NCI-H2227 (cell line): ENCODE measurements around the gene LRRC4C.

ENCODE experiments used
- DNase-seq: peaks from one replicate; lab custom pipeline; 2025; ENCODE audit not compliant: unreplicated experiment; lab: John Stamatoyannopoulos, UW

The LRRC4C gene

DNA sequence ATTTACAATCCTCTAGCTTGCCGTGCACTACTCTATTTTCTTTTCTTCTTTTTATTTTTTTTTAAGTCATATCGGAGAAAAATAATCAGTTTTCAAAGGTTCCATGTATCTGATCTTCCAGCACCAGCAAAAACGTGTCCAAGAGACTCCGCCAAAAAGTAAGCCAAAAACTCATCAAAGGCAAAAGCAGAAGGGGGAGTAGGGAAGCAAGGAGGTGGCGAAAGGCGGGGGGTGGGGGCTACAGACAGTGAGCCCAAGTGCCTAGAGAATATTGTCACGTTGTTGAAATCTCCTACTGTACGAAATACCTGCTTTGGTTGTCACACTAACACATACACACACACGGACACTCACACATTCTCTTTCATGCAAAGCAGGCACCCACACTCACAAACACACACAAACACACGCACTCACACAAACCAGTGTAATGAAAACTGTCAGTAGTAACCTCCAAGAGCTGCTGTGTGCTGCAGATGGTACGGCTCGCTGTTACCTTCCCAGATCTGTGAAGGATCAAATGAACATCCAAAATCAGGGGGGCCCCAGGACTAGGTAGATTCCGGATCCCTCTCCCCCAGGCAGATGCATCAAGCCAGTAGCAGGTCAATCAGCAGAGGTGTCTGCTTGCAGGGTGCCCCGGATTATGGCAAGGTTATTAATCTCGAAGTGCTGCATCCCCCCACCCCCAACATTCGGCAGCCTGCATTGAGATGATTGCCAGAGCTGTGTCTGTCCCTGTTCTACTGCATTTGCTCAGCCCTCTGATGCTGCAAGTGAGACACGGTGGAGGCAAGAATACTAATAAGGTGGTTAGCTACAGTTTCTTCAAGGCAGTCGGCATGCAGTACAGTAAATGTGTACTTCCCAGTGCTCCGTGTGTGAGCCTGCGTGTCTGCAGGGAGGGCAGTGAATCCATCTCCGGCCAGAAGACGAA lies at the start of gene LRRC4C:
Gene LRRC4C (minus strand): TSS at position 188 of the 937 bp plus-strand sequence.
- DNase-seq, result no peak

DNA sequence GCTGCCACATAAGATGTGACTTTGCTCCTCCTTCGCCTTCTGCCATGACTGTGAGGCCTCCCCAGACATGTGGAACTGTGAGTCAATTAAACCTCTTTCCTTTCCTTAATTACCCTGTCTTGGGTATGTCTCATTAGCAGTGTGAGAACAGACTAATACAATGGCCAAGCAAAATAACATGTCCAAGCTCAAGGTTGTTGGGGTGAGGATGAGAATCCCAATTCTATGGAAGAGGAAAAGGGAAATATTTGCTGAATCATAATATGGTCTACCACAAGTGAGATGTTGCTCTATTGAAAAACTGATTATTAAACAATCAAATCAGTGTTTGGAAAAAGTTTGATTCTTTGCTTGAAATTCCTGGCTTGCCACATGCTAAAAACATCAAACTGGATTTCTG lies 48.7 kb upstream of the LRRC4C start:
- no peak for DNase-seq

DNA sequence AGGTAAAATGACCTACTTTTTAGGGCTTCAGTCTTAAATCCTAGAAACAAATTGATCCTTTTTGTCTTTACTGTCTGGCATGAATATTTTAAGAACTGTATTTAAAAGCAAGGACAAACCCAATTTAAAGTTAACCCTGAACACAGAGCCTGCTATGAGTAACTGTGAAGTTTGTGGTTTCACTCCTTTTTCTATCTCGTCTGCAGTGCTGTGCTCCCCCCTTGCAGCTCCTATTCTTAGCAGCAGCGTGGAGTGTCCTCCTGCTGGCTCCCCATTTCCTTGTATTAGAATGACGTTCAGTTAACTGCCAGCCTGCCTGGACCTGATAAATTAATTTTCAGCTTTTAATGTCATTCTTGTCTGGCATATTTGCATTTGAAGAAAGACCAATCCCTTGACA lies 40.0 kb upstream of the LRRC4C start:
- DNase-seq, result no peak

DNA sequence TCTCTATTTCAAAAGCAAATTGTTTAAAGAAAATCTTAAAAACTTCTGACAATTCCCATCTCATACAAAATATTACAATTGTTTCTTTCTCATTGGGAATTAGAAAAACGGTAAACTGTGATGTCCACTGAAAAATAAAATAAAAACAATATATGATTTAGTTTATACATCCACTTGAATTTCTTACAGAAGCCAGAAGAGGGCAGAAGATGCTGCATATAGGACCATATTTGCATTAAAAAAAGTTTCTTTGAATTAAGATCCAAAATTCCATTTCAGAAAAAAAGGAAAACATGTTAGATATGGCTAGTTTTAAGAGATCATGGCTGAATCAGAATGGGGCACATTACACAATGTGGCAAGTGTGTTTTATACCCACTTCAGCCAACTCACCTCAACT lies 39.3 kb upstream of the LRRC4C start:
- DNase-seq, result no peak

DNA sequence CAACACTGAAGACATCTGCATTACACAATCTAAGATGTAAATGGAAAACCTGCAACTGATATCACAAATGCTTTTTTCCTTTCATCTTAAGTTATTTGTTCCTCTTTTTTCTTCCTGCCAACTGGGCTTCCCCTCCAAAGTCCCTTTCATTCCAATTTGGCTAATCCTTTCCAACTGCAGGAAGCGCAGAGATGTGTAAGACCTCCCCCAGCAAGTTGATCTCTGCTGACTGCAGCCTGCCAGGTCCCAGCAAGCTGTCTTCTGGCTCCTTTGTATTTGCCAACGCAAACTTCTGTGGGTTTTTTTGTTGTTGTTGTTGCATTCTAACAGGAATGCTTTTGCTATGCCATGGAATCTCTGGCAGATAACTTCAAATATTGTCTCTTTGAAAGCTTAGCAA lies 38.5 kb upstream of the LRRC4C start:
- DNase-seq, result no peak

DNA sequence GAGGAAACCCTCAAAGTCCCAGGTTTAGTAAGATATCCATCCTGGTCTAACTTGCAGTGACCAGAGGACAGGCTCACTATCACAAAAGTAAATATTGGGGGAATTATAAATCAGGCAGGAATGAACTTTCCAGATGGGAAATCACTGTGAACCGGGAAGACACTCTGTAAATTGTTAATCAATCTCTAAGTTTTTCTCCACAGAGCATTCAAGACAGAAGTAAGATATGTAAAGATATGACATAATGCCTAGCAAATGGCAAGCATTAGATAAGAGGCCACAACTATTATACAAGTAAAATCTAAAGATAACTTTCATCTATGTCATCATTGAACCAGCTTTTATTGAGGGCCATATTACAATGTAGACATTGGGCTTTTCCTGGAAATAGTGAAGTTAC lies 35.3 kb upstream of the LRRC4C start:
- DNase-seq, result no peak

DNA sequence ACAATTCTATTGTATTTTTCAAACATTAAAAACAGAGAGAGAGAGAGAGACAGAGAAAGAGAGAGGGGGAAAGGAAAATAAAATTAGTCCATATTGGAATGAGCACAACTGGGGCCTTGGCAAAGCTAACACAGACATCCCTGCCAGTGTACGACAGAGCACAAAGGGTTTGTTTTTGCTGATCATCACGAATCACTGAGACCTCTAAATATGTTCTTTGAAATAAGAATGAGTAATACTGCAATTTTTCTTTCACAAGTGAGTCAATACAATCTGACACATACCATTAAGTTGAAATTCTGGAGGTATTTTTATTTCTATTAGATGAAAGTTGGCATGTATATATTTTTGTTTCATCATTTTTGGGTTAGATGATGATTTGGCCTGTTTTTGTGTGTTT lies 27.0 kb upstream of the LRRC4C start:
- DNase-seq, result no peak

DNA sequence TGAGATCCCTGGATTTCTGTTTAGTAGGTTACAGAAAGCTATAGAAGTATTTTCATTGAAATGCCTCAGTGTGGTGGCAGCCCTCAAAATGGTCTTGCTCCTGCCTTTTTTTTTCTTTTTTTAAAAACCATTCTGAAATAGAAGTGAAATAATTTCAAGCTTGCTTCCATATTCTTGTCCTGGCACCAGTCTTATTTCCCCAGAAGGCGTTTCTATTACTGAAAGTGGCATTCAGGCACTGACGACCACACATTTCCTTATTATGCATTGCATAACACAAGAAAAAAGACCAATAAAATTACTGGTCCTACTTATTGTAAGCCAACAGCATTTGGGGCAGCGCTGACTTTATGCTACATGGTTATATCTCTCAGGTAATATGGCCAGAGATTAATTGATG lies 24.5 kb upstream of the LRRC4C start:
- DNase-seq, result no peak

DNA sequence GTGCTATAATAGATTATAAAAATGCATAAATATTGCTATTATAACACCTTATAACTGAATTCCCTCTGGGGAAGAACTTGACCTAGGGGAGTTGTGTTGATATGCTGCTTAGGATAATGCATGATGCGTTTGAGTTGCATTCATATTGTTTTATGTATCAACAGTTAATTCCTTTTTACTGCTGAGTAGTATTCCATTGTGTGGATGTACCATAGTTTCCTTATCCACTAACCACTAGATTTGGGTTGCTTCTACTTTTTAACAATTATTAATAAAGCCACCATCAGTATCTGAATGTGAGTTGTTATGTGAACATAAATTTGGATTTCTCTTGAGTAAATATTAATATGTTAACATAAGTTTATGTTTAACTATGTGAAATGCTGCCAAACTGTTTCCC lies 19.7 kb upstream of the LRRC4C start:
- no peak for DNase-seq

DNA sequence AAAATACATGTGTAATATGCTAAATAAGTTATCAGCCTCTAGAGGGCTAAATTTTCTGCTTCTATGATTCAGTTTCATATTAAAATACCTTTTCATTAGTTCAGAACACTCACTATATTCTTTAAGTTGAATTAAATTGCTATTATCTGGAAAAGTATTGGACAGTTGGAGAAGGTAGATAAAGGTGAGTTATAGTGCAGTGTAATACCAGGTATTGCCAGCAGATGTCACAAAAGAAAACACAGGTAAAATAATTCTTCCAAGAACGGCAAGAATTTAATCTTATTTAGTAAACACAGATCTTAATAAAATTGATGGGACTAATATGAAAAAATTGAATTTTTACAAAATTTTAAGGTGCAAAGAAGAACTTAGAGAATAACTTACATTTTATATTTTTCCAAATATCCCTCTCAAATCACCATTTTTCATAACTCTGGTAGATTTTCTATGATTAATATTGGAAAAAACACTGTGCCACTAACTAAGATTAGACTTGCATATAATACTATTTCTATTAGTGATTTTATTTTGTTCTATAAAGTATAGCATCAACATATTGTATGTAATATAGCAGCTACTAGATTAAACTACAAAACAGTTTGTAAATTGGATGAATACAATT lies 1.7 kb upstream of the LRRC4C start:
- DNase-seq, result no peak

DNA sequence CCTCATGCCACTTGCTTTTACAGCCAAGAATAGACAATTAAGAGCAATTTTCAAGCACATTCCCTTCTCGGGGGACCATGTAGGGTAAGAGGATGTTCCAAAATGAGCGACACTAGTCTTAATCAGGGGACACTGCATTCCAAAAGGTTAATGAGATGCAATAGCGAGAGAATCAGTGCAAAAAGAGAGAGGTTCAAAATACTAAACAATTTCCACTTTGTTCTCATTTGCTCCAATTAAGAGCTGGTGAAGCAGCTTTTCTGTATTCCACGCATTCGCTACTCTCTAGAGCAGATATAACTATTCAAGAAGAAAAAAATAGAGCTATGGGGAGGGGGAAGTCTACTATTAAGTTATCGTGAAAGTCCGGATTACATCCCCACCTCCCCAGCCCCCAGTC lies 811 bp downstream of the LRRC4C start:
- no peak for DNase-seq

DNA sequence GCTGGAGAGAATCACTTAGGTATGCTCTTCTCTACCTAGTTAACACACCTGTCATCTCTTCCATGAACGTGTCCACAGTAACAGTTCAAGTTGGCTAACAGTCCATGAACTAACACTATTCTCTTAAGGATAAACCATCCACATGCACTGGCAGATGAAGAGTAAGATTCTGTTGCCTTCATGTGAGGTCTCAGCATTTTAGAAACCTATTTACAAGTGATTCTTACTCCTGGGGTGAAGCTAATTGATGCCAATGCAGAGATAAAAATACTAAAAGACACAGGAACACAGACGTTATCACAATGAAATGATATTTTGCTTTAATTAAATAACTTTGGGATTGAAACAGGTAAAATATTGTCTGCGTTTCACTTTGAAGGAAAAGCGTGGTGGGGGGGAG lies 1.3 kb downstream of the LRRC4C start:
- no peak for DNase-seq

DNA sequence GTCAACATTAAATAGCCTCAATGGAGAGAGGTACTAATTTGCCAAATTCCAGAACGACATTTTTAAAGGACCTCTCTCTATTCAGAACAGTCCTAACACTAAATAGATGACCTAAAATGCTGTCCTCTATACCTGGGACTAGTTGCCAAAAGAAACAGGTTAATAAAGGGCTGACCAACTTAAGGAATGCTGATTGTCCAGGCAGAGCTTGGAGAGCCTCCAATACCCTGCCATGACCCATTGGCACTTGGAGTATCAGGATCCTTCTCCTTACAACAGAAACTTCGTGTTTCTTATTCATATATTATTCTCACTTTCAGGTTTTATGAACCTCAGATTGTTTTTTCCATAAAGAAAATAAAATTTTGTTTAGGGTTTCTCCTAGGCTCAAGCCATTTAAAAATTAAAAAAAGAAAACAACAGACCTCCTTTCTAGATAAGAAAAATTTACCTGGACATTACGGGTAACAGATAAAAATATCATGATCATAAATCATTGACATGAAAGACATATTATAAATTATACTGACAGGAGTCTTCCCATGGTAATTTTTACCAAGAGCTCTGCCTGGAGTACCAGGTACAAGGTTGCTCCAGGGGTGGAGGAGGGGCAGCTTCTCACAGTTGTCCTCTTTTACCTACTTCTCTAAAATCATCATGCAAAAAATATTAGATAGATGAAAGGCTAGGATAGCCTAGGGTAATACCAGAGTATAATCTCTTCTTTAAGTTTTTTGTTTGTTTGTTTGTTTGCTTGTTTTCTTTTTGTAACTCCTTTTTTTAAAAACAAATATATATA lies 2.0 kb downstream of the LRRC4C start:
- no peak for DNase-seq

DNA sequence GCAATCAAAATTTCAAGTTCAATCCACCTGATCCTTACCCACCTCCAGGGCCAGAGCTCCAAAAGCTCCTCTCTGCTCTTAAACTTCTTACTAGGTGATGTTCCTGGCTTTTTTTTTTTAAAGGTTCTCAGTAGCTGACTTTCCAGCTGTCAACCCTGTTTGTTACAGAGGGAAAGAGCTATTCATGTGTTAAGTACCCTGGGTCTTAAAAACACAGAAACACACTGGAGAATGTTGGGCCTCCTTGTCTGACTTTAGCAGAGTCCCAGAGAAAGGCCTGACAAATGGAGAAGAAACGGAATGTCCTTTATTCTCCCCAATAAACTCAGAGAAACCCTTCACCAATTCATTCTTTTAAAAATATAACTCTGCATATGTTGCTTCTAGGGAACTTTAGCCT lies 3.2 kb downstream of the LRRC4C start:
- no peak for DNase-seq

DNA sequence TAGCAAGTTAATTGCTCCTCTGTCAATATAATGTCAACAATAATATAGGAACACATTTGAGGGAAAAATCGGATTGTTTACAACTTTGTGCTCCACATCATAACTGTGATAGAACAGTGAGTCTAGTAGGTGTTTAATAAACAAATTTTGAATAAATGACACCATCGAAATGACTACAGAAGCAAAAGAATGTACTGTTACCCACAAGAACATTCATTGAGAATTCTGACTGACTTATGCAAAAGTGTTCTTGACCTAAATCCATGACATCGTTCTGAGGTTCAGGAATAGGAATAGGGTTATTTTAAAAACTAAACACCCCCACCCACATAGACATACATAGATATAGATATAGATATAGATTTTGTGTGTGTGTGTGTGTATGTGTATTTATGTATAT lies 8.4 kb downstream of the LRRC4C start:
- DNase-seq, result no peak

DNA sequence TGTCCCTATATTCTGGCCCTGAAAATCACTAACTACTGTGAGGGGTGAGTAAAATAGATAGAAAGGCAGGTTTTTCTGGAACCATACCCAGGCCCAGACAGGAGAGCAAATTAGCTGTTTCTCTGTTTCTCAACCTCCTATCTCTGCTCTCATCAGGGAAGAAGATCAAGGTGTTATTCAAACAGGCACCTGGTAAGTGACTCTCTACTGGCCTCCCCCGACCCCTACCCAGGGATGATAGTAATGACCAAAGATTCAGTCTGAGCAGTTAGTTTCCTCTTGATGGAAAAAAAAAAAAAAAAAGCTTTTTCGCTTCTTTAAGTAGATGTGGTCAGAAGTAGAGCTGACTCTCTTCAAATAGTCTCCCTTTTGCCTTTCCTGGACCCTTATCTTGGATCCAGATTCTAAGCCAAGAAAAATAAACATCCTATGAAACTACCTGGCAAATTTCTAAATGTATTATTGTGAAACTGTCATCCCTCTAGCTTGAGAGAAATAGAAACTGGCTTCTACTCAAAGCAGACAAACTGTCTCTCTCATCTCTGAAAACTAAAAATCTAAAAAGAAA lies 9.9 kb downstream of the LRRC4C start:
- no peak for DNase-seq

DNA sequence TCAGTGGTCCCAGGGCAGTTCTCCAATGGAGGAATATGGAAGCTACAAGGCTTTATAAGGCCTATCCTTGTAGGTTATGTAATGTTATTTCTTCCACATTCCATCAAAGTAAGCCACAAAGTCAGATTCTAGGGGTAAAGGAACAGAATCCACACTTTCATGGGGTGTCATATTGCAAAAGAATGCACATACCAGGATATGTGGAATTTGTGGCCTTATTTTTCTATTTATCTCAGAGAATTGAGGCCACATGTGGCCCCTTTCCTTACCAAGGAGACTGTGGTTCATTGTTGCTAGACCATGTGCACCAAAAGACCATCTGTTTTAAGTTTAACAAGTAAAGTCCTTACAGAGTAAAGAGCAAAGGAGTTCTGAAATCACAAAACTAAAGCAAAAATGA lies 12.9 kb downstream of the LRRC4C start:
- no peak for DNase-seq

DNA sequence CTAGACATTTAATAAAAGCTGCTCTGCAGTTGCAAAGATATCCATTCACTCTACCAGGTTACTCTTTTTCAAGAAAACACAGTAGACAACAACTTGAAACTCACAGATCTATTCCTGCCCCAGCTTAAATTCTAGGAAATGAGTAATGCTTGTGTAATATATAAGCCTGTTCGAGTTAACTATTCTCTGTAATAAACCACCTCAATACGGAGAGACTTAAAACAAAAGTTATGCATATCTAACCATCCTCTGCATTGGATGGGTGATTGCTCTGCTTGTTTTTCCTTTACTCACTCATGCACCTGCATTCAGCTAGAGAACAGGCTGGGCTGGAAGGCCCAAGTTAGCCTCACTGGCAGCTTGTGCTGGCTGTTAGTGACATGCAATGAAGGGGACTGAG lies 13.3 kb downstream of the LRRC4C start:
- no peak for DNase-seq

DNA sequence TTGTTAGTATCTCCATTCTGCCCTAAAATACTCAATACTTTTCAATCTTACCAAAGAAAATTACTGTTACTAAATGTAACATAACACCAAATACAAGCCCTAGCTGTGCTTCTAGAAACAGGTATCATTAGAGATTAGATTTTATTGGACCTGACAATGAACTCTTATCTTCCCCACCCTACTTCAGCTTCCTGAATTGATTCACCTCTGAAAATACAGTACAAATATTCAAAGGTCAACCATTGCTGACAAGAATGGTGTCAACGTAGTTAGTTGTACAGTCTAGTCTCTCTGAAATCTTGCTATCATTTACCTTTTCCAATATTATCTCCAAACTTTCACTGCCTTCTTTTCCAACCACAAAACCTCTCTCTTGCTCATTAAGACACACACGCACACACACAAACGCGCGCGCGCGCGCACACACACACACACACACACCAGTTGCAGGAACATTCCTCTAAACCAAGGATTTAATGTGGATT lies 22.4 kb downstream of the LRRC4C start:
- DNase-seq, result no peak

DNA sequence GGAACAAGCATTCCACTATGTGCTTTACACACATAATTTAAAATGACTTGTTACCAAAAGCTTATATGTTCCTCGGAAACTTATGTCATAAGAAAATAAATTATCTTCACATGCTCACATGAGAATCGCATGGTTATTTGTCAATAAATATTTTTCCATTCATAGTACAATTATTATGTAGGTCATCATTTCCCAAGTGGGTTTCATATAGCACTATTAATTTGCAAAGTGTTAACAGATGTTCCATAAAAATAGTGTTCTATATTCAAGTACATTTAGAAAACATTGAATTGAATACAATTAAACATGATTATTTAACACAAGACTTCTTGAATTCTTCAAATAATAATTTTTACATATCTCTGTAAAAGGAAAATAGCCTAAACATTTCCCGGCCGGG lies 23.9 kb downstream of the LRRC4C start:
- no peak for DNase-seq

DNA sequence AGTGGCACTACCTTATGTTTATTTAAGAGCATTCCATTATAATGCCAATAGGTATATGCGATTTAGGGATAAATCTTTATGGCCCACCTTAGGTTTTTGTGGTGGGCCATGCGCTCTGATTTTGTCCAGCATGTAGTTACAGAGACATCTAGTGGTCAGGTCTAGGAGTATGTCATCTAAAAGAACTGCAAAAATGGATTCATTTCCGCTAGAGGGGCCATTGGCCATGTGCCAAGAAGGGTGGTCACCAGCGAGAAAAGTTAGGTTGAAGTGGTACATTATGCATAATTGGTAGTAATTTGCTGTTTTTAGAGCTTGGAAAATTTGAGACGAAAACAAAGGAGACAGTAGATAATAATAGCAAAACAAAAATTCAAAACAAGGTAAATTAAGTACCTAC lies 27.7 kb downstream of the LRRC4C start:
- no peak for DNase-seq
